GM21528 (cell line): Measurements from ENCODE around the gene SMOC2.

Experiments used
- ATAC-seq: cut with Tn5 transposase; IDR thresholded peaks from one replicate; pipeline ENCODE4 v1.9.1; 2021; ENCODE audit warnings: mild to moderate bottlenecking, moderate library complexity; ENCODE audit not compliant: unreplicated experiment, low FRiP score

SMOC2 gene

DNA sequence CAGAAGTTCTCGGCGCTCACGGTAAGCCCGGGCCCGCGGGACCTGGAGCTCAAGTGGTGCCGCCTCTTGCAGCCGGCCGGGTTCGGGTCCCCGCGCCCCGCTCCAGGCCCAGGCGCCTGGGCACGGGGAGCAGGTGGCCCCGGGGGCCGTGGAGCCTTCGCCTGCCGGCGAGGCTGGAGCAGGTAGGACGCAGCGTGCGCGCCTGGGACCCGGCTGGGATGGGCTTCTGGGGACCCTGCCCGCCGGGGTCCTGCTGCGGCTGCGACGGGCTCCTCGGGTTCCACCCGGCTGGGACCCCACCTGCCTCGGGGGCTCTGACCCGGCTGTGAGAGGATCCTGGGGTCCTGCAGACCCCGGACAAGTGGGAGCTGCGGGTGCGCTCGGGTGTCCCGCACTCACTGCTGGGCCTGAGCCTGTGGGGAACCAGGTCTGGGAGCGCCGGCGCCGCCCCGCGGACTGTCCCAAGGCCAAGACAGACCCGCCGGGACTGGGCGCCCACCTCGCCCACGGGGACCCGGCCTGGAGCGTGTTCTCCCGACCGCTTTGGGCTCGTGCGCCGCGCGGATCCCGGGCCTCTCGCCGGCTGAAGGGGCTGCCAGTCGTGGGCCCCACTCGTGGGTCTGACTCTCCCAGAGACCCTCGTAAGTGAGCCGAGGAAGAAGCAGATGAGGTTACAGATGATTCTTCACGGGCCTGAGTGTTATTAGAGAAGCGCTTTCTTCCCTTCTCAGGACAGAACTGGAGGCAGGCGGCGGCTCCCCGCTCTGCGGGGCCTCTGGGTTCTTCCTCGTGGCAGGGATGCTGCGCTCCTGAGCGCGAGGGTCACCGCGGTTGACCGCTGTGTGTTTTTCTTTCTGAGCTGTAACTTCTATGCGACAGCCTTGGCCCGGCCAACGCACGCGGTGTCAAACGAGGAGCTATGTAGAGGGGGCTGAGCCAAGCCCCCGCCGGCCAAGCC is 729 bp downstream of the SMOC2 start:
- no peak for ATAC-seq

DNA sequence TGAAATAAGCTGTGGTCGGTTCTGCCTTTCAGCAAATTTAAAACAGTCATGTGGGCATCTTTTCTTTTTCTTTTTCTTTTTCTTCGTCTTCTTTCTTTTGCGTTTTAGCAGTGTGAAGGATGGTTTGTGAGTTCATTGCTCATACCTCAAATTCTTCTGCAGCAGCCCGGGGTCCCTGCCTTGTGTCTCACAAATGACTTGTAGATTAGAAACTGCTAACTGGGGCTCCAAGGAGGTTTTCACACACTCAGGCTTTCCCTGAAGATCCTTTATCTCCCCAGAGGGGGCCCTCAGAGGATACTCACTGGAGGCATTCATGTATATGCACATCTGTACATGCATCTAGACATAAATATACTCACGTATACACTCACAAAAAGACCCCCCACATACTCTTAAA is 1.7 kb downstream of the SMOC2 start:
- no peak for ATAC-seq

DNA sequence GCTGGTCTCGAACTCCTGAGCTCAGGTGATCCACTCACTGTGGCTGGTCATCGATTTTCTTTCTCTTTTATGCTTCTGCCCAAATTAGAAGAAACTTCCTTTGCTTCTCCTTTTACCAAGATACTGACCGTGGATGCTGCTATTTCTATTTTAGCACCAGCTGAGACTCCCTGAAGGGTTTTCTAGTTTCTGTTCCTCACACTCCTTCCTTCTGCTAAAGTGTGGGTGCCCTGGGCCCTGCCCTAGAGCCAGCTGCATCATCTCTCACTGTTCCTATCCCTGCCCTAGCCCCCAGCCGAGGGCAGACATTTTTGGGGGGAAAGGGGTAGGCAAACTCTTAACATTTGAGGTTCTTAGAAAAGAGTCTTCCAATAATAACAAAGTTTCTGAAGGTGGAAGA is 6.3 kb downstream of the SMOC2 start:
- ATAC-seq: no peak

DNA sequence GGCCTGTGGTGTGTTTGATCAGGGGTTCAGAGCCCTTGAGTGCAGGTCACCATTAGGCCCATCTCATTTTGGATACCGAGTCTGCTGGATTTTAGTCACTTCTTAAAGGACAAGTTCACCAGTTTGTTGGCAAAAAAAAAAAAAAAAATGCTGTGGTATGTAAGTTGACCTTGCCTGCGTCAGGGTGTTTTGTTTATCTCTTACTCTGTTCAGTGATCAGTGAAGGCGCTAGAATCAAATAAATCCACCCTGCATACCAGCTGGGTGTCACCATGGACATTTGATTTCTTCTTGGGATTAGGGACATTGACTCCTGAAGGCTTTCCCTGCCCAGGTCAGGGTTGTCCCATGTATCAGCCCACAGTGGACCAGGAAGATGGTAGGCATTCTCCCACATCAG is 6.7 kb downstream of the SMOC2 start:
- no peak for ATAC-seq

DNA sequence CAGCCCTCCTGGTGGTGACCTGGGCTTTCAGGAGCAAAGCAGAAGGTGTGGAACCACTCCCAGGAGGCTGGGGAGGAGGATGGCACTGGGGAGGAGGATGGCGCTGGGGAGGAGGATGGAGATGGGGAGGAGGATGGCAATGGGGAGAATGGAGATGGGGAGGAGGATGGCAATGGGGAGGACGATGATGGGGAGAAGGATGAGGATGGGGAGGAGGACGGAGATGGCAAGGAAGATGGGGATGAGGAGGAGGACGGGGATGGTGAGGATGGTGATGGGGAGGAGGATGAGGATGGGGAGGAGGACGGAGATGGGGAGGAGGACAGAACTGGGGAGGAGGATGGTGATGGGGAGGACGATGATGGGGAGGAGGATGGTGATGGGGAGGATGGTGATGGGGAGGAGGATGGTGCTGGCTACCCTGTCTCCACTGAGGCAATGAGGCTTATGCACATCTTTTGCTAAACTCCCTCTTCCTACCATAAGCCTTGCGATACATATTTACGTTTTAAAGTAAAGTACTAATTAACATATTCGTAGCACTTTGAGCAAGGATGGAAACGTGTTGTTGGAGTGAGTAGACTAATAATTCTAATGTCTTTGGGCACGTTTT is 7.4 kb downstream of the SMOC2 start:
- no peak for ATAC-seq

DNA sequence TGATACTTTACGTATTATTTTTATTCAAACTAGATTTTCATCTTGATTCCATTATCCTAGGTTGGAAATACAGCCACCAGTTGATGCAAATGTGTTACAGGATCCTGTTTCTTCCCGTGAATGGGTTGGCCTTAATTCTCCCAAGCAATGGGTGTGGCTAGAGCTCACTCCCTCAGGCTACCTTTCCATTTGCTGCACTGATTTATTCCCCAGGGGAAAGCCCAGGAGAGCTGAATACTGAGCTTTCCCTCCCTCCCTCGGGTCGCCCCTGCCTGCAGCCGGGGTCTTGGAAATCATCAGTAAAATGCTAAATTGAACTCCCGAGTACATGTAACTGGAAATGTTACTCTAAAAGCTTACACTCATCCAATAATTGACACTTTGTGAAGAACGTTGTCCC is 9.9 kb downstream of the SMOC2 start:
- ATAC-seq: no peak

DNA sequence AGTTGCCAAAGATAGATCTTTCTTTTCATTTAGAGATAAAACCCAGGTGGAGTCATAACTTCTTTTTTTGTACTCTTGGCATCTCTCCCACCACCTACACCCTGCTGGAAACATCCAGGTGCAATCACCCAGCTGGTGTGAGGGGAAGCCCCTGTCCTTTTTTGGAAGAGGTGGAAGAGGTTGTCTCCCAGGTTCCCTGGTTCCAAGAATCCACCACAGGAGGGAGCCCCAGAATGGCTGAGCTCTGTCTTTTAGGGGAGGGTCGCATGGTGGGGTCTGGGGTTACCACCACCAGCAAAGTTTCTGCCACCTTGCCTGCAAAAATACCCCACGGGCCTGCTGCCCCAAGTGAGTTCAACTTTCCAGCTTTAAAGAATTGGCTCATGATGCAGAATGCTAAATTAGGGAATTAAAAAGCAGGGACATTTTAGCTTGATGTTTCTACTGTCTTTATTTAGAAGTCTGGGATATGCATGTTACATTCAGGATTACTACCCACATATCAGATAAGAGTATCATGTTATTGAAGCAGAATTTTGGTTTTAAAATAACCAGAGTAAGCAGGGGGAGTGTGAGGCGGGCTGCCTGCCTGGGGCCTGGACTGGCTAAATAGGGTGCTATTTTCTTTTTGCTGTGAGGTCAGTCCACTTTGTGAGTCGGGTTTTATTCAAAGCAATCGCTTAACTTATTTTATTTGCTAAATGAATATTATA is 11.0 kb downstream of the SMOC2 start:
- no peak for ATAC-seq

DNA sequence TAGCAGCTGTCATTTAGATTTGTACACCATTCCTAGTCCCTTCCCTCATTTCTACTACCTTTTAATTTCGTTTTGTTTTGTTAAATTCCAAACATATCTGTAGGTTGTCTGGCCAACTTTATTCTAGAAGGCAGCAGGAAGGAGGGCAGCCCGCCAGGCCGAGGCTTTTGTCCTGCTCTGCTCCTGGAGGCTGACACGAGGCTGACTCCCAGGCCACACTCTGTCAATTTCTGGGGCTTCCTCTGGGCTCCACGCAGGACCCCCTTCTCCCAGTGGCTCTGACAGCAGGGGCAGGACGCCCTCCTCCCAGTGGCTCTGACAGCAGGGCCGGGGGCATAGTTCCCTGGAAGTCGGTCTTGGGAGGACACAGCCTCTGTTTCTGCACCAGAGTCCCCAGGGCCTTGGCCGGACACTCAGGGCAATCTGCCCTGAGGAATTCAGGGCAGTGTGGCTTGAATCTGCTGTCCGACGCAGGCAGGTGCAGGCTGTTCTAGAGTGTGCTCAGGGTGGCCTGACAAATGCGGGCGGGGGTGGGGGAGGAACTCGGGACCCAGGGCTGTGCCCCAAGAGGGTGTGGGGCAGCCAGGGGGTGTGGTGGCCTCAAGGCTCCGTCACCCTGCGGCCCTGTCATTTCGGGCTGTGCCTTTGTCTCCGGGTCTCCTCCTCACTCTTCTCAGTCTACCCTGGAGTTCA is 11.8 kb downstream of the SMOC2 start:
- ATAC-seq: no peak

DNA sequence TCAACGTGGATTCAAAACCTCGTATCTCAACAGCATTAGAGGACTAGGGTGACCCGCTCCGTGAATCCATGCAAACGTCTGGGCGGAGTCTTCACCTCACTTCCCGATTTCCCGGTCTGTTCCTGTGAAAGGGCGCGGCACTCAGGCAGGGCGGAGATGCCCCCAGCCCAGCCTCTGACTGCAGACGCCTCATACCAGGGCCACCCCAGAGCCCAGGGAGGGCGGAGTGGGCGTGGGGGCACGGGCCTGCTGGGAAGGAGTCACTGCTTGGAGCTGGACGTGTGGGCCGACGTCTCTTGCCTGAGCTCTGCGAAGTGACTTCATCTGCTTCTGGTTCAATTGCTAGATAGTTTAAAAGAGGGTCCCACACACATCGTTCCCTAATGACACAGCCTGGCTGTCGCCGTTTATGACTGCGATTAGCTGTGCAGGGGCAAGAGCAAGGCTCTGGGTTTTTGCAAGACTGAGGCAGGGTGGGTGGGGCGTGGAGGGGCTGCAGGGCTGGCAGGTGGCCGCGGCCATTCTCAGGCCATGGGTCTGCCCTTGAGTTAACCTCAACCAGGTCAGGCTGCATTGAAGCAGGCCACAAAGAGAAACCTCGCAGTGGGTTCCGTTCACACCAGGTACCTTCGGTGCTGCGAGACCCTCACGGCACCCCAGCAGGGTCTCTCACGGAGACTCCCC is 15.0 kb downstream of the SMOC2 start:
- ATAC-seq: no peak

DNA sequence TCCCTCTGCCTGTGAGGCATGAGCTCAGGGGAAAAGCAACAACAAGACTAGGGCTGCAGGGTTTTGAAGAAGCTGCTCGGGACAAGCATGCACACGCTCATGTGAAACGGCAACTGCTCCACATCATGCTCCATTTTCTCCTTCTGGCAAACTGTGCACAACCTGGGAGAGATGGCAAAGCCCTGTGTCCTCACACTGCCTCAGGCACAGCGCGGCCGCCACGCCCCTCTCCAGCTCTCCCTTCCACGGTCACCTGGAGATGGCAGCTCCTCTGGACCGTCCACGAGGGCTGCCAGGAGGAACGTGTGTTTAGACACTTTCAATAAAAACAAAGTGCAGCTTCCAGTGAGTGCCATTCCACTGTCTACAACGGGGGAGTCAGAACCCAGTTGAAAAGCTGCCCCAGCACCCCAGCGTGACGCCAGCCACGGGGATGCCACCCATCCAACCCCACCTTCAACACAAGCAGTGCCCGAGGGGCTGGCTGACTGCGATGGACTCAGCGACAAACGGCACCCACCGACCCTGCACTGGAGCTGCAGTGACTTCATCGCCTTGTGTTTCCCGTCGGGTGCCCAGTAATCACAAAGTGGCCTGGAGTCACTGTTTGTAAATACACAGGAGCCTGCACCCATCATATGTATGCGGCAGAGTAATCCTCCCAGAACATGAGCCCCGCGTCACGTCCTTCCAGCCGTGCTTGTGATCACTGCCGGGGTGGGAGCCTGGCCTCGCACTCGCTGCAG is 16.1 kb downstream of the SMOC2 start:
- no peak for ATAC-seq

DNA sequence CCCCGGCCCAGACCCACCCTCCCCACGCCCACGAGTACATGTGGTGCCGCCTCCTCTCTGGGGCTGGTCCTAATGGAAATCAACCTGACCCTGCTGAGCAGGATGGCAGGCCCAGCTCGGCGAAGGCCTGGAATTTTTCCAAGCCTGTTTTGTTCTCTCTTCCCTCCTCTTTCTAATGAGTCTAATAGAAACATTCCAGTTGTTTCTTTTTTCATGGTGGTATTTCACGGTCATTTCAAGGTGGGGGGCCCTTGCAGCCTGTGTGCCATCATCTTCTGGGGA is 16.6 kb downstream of the SMOC2 start:
- no peak for ATAC-seq

DNA sequence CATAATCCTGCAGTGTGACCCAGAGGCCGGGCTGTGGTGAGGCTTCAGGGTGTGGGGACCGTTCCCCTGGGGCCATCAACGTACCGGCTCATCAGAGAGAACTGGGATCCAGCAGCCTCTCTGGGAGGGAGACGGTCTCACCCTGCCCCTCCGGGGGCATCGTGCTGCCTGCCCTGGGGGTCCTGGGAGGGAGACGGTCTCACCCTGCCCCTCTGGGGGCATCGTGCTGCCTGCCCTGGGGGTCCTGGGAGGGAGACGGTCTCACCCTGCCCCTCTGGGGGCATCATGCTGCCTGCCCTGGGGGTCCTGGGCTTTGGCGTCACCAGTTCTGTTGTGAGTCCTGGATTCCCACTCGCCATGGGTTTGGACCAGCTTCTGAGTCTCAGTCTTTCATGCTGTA is 17.1 kb downstream of the SMOC2 start:
- ATAC-seq: no peak

DNA sequence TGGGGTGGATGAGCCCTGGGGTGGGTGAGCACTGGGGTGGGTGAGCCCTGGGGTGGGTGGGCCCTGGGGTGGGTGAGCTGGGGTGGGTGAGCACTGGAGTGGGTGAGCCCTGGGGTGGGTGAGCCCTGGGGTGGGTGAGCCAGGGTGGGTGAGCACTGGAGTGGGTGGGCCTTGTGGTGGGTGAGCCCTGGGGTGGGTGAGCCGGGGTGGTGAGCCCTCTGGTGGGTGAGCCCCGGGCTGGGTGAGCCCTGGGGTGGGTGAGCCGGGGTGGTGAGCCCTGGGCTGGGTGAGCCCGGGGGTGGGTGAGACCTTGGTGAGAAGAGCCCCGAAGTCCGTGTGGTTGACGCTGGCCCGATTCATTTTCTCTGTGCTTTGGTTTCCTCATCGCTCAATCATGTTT is 18.6 kb downstream of the SMOC2 start:
- no peak for ATAC-seq

DNA sequence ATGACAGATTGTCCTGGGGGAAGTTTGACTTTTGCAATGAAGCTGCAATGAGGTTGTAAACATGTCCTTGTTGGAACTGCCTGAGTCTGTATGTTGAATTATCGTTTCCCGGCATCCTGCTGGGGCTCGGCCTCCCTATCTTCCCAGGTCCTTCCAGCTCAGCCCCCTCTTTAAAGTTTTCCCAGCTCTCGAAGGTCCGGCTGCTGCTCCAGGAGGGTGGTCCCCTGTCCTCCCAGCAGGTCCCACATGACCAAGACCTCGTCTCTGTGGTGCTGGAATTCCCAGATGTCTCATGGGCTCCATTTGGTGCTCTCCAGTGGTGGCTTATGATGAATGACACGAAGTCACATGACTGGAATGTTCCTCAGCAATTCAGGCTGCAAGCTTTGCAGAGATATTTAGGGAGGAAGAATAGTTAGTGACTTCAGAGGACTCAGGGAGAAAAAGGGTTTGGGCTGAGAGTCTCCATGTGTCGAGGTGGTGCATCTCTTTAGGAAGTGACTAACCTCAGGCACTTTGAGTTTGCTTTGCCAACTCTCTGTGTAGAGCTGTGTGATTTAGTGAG is 21.4 kb downstream of the SMOC2 start:
- ATAC-seq: no peak

DNA sequence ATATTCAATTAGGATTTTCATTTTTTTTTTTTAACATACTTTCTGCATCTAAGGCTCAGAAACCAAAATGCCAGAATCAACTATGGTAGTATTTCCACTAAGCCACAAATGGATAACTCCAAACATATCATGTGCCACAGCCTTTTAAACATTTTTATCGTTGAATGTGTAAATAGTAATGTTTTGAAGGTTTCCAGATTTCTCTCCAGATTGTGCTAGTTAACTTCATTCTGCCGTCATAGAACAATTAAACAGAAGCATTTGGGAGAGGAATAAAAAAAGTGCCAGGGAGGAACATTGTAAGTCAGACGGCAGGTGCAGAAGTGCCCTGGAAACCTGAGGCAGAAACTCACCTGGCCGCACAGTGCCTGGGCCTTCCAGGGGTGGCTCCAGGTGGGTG is 23.6 kb downstream of the SMOC2 start:
- no peak for ATAC-seq

DNA sequence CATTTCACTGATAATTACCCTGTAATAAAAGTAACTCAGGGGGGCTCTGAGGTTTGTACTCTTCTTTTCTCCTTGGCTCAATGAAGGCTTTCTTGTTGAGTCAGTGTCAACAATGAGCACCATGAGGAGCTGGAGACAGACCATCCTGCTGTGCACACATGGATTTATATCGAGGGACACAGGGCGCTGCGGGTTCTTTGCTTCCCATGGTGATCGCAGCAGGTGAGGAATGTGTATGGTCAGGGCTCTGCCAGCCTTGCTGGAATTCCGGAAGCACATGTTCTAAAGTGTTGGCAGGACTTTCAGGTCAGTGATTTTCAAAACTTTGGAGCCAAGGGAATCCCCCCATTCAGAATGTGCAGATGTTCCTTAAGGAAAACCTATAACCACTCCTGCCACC is 27.1 kb downstream of the SMOC2 start:
- no peak for ATAC-seq

DNA sequence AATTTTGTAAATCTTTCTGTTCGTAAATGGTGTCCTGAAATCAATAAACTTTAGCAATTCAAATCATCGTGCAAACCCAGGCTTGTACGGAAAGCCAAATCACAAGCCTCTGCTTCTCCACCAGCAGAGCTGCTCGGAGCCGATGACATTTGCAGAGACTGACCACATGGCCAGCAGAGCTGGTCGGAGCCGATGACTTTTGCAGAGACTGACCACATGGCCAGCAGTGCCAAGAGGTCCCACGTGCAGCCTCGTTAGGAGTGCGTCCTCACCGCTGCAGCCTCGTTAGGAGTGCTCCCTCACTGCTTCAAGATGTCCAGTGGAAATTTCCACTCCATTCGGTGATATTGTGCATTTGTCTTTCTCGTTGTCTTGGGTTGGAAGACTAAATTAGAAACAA is 28.5 kb downstream of the SMOC2 start:
- ATAC-seq: no peak

DNA sequence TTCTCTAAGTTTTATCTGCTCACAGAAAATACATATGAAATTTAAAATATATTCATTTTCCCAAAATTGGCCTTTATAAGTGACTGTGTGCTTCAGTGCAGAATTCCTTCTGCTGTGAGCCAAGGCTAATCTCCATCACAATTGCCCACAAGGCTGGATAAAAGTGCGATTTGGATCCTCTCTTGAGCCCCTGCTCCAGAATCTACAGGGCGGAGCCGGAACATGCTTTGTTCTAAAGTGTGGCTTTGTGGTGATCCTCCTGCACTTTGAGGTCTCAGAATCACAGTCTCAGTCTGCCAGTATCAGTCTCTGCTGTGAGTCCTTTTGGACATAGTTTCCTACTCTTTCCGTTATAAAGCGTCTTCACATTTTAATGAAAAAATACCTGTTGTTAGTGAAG is 28.9 kb downstream of the SMOC2 start:
- ATAC-seq: no peak

DNA sequence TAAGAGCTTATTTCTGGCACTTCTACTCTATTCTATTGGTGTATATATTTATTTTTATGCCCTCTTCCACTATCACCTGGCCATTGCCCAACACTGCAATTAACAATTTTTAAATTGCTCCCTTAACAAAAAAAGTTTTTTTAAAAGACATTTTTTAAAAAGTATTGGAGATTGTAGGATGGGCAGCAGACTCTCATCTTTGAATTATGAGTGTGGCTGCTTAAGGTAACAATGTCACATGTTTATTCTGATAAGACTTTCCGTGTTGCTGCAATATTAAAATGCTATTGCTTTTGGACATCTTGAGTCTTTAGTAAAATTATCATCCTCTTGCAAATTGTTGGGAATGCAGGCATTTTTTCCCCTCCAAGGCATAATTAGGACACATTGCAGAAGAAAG is 31.4 kb downstream of the SMOC2 start:
- ATAC-seq: no peak

DNA sequence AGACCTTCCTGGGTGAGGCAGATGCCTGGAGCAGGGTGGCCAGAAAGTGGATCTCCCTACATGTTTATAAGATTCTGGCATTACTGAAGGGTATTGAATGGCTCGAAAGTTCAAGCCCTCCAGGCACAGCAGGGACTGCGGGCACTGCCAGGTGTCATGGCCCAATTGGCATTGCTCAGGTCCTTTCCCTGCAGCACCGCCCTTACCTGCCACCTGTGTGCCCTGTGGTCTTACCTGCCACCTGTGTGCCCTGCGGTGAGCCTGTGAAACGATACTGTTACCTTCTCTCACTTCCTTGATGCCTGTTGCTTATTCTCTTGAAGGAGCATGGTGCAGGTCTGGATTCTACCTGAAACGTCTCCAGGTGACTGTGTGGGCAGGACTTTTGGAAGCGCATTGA is 32.2 kb downstream of the SMOC2 start:
- ATAC-seq: no peak
